ENCODE results near the gene ABCC11.

ABCC11 gene

GRCh38 chr16:48137822-48138221 is 109.5 kb downstream of the ABCC11 start:
- Histone ChIP-seq H3K4me1 (ENCODE audit: control insufficient read depth, insufficient read depth, low read length, poor library complexity, severe bottlenecking) (no peaks in the 10 kb centered on the region), H3K4me3 (ENCODE audit: insufficient read depth, low read depth, low read length, poor library complexity, severe bottlenecking) (no peak overlapping the region), H3K36me3 (ENCODE audit: control insufficient read depth, insufficient read depth, low read length) (no peaks in the 10 kb centered on the region), H3K9me3 (ENCODE audit: control insufficient read depth, low read length) (no peaks in the 10 kb centered on the region), H3K27ac (ENCODE audit: insufficient read depth, low read length, poor library complexity, severe bottlenecking) (no peak overlapping the region), H3K27me3 (replicated peaks; ENCODE audit: control insufficient read depth, insufficient read depth, low read length, poor library complexity, severe bottlenecking) (no peaks in the 10 kb centered on the region)
- no peak for DNase-seq

- Histone ChIP-seq H3K27ac (ENCODE audit: insufficient read depth, low read length, poor library complexity, severe bottlenecking) (no peak overlapping the region), H3K4me3 (ENCODE audit: insufficient read depth, low read depth, low read length, poor library complexity, severe bottlenecking) (no peak overlapping the region), H3K9me3 (ENCODE audit: control insufficient read depth, low read length) (no peaks in the 10 kb centered on the region), H3K36me3 (ENCODE audit: control insufficient read depth, insufficient read depth, low read length) (no peaks in the 10 kb centered on the region), H3K4me1 (ENCODE audit: control insufficient read depth, insufficient read depth, low read length, poor library complexity, severe bottlenecking) (no peaks in the 10 kb centered on the region), H3K27me3 (replicated peaks; ENCODE audit: control insufficient read depth, insufficient read depth, low read length, poor library complexity, severe bottlenecking) (no peaks in the 10 kb centered on the region)
- no peak for DNase-seq
These were observed 110.6 kb downstream of the ABCC11 start for GRCh38 chr16:48136547-48137360.

- Histone ChIP-seq H3K36me3 (ENCODE audit: control insufficient read depth, insufficient read depth, low read length) (no peaks in the 10 kb centered on the region), H3K4me1 (ENCODE audit: control insufficient read depth, insufficient read depth, low read length, poor library complexity, severe bottlenecking) (no peaks in the 10 kb centered on the region), H3K27me3 (replicated peaks; ENCODE audit: control insufficient read depth, insufficient read depth, low read length, poor library complexity, severe bottlenecking) (no peaks in the 10 kb centered on the region), H3K27ac (ENCODE audit: insufficient read depth, low read length, poor library complexity, severe bottlenecking) (no peak overlapping the region), H3K9me3 (ENCODE audit: control insufficient read depth, low read length) (no peaks in the 10 kb centered on the region), H3K4me3 (ENCODE audit: insufficient read depth, low read depth, low read length, poor library complexity, severe bottlenecking) (no peak overlapping the region)
- DNase-seq = no peak
These were observed 113.7 kb downstream of the ABCC11 start for GRCh38 chr16:48133455-48134211.

GRCh38 chr16:48132696-48133095 is 114.6 kb downstream of the ABCC11 start:
- H3K4me3 ChIP-seq (ENCODE audit: insufficient read depth, low read depth, low read length, poor library complexity, severe bottlenecking) = no peak overlapping the region
- no peak for DNase-seq
- H3K4me1 ChIP-seq (ENCODE audit: control insufficient read depth, insufficient read depth, low read length, poor library complexity, severe bottlenecking) = no peaks in the 10 kb centered on the region
- no peaks in the 10 kb centered on the region for H3K27me3 ChIP-seq (replicated peaks; ENCODE audit: control insufficient read depth, insufficient read depth, low read length, poor library complexity, severe bottlenecking)
- no peaks in the 10 kb centered on the region for H3K9me3 ChIP-seq (ENCODE audit: control insufficient read depth, low read length)
- no peaks in the 10 kb centered on the region for H3K36me3 ChIP-seq (ENCODE audit: control insufficient read depth, insufficient read depth, low read length)
- no peak overlapping the region for H3K27ac ChIP-seq (ENCODE audit: insufficient read depth, low read length, poor library complexity, severe bottlenecking)

GRCh38 chr16:48131201-48131935 is 116.0 kb downstream of the ABCC11 start:
- no peaks in the 10 kb centered on the region for H3K4me1 ChIP-seq (ENCODE audit: control insufficient read depth, insufficient read depth, low read length, poor library complexity, severe bottlenecking)
- H3K9me3 ChIP-seq (ENCODE audit: control insufficient read depth, low read length) = no peaks in the 10 kb centered on the region
- H3K4me3 ChIP-seq (ENCODE audit: insufficient read depth, low read depth, low read length, poor library complexity, severe bottlenecking) = no peak overlapping the region
- H3K27ac ChIP-seq (ENCODE audit: insufficient read depth, low read length, poor library complexity, severe bottlenecking) = no peak overlapping the region
- no peak for DNase-seq
- no peaks in the 10 kb centered on the region for H3K27me3 ChIP-seq (replicated peaks; ENCODE audit: control insufficient read depth, insufficient read depth, low read length, poor library complexity, severe bottlenecking)
- H3K36me3 ChIP-seq (ENCODE audit: control insufficient read depth, insufficient read depth, low read length) = no peaks in the 10 kb centered on the region

- Histone ChIP-seq H3K9me3 (ENCODE audit: control insufficient read depth, low read length) (no peaks in the 10 kb centered on the region), H3K27ac (ENCODE audit: insufficient read depth, low read length, poor library complexity, severe bottlenecking) (no peak overlapping the region), H3K4me1 (ENCODE audit: control insufficient read depth, insufficient read depth, low read length, poor library complexity, severe bottlenecking) (no peaks in the 10 kb centered on the region), H3K36me3 (ENCODE audit: control insufficient read depth, insufficient read depth, low read length) (no peaks in the 10 kb centered on the region), H3K4me3 (ENCODE audit: insufficient read depth, low read depth, low read length, poor library complexity, severe bottlenecking) (no peak overlapping the region), H3K27me3 (replicated peaks; ENCODE audit: control insufficient read depth, insufficient read depth, low read length, poor library complexity, severe bottlenecking) (no peaks in the 10 kb centered on the region)
- DNase-seq = no peak
These were observed 117.4 kb downstream of the ABCC11 start for GRCh38 chr16:48129926-48130325.

- Histone ChIP-seq H3K36me3 (ENCODE audit: control insufficient read depth, insufficient read depth, low read length) (no peaks in the 10 kb centered on the region), H3K4me1 (ENCODE audit: control insufficient read depth, insufficient read depth, low read length, poor library complexity, severe bottlenecking) (no peaks in the 10 kb centered on the region), H3K9me3 (ENCODE audit: control insufficient read depth, low read length) (no peaks in the 10 kb centered on the region), H3K4me3 (ENCODE audit: insufficient read depth, low read depth, low read length, poor library complexity, severe bottlenecking) (no peak overlapping the region), H3K27me3 (replicated peaks; ENCODE audit: control insufficient read depth, insufficient read depth, low read length, poor library complexity, severe bottlenecking) (no peaks in the 10 kb centered on the region), H3K27ac (ENCODE audit: insufficient read depth, low read length, poor library complexity, severe bottlenecking) (no peak overlapping the region)
- DNase-seq = no peak
These were observed 118.6 kb downstream of the ABCC11 start for GRCh38 chr16:48128769-48129168.

GRCh38 chr16:48126801-48127644 is 120.3 kb downstream of the ABCC11 start:
- no peak overlapping the region for H3K27ac ChIP-seq (ENCODE audit: insufficient read depth, low read length, poor library complexity, severe bottlenecking)
- H3K36me3 ChIP-seq (ENCODE audit: control insufficient read depth, insufficient read depth, low read length) = no peaks in the 10 kb centered on the region
- no peaks in the 10 kb centered on the region for H3K9me3 ChIP-seq (ENCODE audit: control insufficient read depth, low read length)
- no peaks in the 10 kb centered on the region for H3K27me3 ChIP-seq (replicated peaks; ENCODE audit: control insufficient read depth, insufficient read depth, low read length, poor library complexity, severe bottlenecking)
- no peak overlapping the region for H3K4me3 ChIP-seq (ENCODE audit: insufficient read depth, low read depth, low read length, poor library complexity, severe bottlenecking)
- H3K4me1 ChIP-seq (ENCODE audit: control insufficient read depth, insufficient read depth, low read length, poor library complexity, severe bottlenecking) = no peaks in the 10 kb centered on the region
- DNase-seq = no peak

- H3K9me3 ChIP-seq (ENCODE audit: control insufficient read depth, low read length) = no peaks in the 10 kb centered on the region
- H3K36me3 ChIP-seq (ENCODE audit: control insufficient read depth, insufficient read depth, low read length) = no peaks in the 10 kb centered on the region
- no peak overlapping the region for H3K27ac ChIP-seq (ENCODE audit: insufficient read depth, low read length, poor library complexity, severe bottlenecking)
- DNase-seq = no peak
- H3K4me1 ChIP-seq (ENCODE audit: control insufficient read depth, insufficient read depth, low read length, poor library complexity, severe bottlenecking) = no peaks in the 10 kb centered on the region
- H3K27me3 ChIP-seq (replicated peaks; ENCODE audit: control insufficient read depth, insufficient read depth, low read length, poor library complexity, severe bottlenecking) = no peaks in the 10 kb centered on the region
- H3K4me3 ChIP-seq (ENCODE audit: insufficient read depth, low read depth, low read length, poor library complexity, severe bottlenecking) = no peak overlapping the region
These were observed 121.5 kb downstream of the ABCC11 start for GRCh38 chr16:48125888-48126287.
